Measurements from ENCODE around the gene CFAP46.

Gene CFAP46

DNA sequence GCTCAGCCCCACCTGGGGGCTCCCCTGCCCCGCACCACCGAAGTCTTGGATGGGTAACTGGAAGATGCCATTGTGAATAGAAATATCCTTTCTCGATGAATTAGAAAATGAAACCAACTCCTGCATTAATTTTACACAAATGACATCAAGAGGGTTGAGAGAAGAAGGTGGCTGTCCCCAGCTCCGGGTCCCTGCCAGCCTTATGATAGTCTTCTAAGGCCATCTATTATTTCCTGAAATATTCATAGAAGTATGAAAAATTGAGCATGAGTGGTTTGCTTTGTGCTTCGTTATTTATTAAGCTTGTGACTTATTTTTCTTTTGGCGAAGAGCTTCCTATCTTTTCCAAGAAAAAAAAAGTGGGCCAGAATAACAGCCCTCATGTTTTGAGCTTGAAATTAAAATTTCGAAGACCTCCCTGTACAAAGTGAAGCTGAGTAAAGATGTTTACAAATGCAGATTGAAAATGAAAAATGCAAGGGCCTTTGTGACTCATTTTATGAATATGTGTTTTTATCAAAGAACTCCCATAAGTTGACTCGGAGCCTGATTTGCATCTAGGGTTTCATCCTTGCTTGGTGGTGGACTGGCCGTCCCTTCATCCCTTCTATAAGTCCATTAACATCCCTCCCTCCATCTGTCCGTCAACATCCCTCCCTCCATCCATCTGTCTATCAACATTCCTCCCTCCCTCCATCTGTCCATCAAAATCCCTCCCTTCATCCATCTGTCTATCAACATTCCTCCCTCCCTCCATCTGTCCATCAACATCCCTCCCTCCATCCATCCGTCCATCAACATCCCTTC lies 20.5 kb upstream of the CFAP46 start:
- TF ChIP-seq, protein P1, sequence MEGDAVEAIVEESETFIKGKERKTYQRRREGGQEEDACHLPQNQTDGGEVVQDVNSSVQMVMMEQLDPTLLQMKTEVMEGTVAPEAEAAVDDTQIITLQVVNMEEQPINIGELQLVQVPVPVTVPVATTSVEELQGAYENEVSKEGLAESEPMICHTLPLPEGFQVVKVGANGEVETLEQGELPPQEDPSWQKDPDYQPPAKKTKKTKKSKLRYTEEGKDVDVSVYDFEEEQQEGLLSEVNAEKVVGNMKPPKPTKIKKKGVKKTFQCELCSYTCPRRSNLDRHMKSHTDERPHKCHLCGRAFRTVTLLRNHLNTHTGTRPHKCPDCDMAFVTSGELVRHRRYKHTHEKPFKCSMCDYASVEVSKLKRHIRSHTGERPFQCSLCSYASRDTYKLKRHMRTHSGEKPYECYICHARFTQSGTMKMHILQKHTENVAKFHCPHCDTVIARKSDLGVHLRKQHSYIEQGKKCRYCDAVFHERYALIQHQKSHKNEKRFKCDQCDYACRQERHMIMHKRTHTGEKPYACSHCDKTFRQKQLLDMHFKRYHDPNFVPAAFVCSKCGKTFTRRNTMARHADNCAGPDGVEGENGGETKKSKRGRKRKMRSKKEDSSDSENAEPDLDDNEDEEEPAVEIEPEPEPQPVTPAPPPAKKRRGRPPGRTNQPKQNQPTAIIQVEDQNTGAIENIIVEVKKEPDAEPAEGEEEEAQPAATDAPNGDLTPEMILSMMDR (IDR thresholded peaks at IDR 0.05): no peak

DNA sequence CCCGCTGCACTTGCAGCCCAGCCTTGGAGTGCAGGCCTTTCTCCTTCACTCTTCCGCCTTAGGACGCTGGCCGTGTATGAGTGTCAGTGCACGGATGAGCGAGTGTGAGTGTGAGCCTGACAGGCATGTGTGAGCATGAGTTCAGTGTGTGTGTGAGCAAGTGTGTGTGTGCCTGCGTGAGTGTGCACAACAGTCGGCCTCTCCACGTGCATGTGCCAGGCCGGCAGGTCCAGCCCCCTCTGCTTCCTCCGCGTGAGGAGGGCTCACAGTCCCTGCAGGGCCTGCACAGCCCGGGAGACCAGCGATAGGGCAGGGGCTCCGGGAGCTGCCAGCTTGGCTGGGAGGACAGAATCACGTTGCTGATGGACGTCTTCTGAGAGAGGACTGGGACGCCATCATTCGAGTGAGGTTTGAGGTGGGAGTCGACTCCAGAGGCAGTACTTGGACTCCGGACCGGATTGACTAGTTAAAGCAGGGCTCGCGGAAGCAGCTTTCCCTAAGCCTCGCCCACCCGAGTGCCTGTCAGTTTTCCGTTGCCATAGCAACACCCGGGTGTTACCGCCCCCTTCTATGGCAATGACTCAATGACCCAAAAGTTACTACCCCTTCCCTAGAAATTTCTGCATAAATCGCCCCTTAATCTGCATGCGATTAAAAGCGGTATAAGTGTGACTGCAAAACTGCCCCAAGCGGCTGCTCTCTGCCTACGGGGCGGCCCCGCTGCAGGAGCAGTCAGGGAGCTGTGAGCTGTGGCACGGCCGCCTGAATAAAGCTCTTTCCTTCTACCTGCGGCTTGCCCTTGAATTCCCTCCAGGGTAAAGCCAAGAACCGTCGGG lies 19.6 kb upstream of the CFAP46 start:
- TF ChIP-seq, protein P1 (IDR thresholded peaks at IDR 0.05): no peak

DNA sequence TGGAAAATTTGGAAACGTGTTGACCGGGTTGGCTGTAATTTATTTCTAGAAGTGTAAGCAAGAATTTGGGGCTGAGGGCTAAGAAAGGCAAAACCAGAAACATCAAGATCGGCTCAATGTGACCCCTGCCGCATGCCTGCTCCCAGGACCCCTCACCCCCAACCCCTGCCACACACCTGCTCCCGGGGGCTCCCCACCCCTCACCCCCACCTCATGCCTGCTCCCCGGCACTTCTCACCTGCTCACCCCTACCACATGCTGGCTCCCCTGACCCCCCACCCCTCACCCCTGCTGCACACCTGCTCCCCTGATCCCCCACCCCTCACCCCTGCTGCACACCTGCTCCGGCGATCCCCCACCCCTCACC lies 19.0 kb upstream of the CFAP46 start:
- TF ChIP-seq, protein P1 (IDR thresholded peaks at IDR 0.05): no peak

DNA sequence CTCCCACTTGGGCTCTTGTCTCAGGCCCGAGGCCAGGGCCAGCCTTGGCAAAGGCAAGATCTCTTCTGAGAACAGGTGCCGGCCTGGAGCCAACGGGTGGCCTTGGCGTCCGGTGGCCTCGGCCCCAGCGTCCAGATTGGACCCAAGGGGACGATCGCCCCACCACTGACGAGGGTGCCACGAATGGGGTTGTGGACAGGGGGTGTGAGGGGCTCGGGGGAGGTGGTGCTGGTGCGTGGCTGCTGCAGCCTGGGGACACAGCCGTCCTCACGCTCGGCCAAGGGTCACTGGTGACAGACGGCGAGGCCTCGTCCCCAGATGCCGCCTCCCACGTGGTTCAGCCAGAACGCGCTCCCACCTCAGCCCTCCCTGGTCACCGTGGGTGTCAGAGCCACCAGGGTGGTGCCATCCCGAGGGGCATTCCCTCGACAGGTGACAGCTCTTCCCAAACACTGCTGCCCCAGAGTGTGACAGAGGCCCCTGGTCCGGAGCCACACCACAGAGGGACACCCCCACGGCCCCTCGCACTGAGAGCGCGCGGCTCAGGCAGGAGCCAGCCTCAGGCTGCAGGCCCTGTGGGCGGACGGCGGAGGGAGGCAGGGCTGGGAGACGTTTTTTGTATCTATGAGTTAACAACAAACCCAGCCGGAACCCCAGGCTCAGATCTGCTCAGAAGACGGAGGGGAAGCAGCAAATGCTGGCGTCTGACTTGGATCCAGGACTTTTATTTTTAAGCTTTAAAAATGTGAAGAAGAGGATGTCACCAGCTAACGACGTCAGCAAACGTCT lies 18.5 kb upstream of the CFAP46 start:
- TF ChIP-seq, protein P1 (IDR thresholded peaks at IDR 0.05): no peak

DNA sequence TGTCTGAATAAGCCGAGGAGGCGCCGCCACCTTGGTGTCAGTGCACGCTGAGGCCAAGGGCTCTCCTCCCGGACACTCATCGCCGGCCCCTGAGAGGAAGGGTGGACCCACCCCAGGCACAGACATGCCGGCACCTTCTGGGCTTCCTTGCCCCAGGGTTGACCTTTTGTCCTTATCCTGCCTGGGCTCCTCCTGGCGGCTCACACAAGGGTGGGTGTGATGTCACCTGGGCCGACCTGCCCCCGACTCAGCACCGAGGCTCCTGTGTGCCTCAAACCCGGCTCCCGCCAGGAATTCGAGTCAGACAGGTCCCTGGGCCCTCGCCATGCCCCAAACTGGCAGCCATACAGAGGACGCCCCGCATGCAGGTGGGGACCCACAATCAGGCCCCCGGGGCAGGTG lies 17.7 kb upstream of the CFAP46 start:
- TF ChIP-seq, protein P1 (IDR thresholded peaks at IDR 0.05): no peak

DNA sequence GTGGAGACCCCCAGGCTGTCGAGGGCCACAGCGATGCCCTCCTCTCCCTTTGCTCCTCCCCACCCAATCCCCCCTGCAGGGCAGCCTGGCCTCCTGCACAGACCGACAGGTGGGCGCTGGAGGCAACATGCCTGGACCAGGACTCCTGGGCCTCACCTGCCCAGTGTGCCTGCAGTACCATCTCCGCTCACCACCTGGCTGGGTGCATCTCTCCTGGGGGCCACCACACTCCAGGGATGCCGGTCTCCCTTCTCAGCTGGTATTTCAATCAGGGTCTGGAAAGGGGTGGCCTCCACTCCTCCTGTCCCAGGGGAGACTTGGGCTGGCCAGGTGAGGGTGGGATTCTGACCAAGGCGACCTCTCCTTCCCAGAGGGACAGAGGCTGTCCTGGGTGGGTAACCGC lies 17.2 kb upstream of the CFAP46 start:
- TF ChIP-seq, protein P1 (IDR thresholded peaks at IDR 0.05): no peak

DNA sequence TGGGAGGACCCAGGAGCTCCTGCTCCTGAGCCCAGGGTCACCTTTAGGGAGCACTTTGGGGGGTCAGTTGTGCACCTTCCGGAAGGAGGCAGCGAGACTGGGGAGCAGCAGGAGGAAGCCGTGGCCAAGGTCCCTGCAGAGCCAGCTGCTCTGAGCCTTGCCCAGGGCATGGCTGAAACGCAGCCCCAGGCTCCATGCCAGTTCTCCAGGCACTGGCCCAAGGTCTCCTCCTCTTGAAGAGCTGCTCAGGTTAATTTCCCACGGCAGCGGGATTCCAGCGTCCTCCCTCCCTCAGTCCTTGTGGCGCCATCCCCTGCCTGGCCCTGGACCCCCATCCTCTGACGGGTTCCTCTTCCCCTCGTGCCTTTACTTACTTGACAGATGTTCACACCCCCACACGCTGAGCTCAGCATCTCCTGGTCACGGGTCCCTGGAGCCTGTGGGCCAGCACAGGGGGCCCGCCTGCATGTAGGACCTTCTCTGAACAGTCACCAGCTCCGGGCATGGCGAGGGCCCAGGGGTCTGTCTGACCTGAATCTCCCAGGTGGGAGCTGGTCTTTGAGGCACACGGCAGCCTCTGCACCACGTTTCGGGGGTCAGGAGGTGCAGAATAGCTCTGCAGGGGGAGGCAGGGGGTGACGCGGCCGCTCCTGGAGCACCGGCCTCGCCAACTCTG lies 16.7 kb upstream of the CFAP46 start:
- TF ChIP-seq, protein P1 (IDR thresholded peaks at IDR 0.05): no peak

Data from LNCAP (cell line).